HG02885 (cell line): Measurements from ENCODE around the gene PRCD.
"Not testable (repeated sequence)": the region's sequence is repeated elsewhere in the genome, so short reads cannot be mapped to it uniquely, and the experiment has no call there.

Experiments used
- ATAC-seq: cut with Tn5 transposase; IDR thresholded peaks from one replicate; pipeline ENCODE4 v1.9.1; 2021; ENCODE audit warnings: mild to moderate bottlenecking; ENCODE audit not compliant: unreplicated experiment, poor library complexity

Gene PRCD

DNA sequence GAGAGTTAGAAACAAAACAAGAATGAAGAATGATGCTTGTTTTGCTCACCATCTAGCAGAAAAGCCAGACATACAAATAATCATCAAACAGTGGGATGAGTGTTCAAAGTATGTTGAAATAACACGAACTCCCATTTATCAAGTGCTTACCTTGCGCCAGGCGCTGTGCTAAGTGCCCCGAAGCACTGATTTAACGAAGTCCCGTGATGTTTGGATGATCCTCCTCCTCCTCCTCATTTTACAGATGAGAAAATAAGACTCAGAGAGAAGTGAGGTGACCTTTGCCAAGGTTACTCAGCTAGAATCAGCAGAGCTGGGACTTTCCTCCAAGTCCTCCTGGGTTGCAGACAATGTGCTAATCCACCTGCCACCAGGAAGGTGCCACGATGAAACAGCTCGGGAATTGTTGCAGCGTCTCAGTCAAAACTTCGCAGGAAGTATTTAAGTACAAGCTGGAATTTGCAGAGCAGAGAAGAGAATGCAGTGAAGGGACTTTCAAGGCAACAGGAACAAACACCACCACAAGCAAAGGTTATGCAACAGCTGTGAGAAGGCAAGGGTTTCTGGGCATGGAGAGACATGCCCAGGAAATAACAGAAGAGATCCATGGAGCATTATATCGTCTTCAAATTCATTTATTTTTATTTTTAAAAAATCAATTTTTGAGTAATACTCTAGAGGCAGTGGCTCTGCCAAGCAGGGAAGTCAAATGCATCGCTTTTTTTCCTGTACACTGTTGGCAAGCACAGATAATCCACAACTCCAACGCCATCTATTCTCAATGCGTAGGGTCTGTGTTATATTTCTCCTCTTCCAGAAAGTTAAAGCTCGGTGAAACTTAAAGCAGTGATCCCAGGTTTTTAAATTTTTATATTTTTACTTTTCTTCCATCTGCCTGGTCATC lies 11.1 kb downstream of the PRCD start:
- no peak for ATAC-seq

DNA sequence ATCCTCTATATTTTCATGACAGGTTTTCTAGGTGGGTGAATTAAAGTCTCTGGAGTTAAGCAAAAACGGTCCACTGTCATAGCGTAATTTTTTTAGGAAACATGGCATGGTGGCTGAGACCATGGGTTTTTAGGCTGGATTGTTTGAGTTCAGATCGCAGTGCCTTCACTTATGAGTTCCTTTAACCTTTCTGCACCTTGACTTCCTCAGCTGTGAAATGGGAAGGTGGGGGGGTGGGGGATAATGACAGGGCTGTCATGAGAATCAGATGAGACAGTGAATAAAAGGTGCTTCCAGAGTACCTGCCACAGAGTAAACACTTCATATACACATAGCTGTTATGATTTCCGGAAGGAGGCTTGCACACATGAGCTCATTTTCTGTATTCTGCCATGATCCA lies 11.8 kb downstream of the PRCD start:
- ATAC-seq: no peak

DNA sequence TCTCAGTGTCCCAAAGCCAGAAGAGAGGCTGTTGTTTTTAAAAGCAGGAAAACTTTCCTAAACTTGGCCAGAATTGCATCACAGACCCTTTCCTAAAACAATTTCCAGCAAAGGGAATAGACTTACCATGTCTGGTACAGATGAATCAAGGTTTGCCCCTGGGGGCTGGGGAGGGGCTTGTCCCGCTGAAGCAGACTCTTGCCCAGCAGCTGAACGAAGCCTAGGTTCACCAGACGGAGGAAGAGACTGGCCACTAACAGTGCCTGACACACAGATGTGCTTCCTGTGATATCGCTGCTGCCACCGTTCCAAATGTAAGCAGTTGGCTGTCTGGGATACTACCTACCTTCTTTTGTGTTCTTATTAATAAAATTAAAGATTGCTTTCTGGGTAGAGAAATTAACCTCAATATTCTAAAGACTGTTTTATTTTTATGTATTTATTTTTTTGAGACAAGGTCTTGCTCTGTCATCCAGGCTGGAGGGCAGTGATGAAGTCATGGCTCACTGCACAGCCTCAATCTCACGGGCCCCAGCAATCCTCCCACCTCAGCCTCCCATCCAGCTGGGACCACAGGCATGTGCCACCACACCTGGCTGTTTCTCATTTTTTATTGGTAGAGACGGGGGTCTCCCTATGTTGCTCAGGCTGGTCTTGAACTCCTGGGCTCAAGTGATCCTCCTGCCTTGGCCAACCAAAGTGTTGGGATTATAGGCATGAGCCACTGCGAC lies 13.5 kb downstream of the PRCD start:
- ATAC-seq: no peak

DNA sequence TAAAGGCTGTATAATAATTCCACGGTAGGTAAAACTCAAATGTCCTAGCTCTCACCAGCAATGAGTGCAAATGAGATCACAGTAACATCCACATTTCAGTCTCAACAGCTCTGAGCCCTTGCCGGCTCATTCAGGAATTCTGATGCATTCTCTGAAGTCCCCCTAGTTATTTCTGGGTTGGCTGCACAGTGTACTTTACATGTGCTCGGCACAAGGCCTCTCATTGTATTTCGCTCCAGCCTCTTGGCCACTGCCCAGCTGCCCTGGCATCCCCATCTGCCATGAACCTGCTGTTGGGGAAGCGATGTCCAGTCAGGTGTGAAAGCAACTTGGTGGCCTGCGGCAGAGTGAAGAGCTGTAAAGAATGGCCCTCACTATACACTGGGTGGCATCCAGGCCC lies 14.3 kb downstream of the PRCD start:
- ATAC-seq: no peak

DNA sequence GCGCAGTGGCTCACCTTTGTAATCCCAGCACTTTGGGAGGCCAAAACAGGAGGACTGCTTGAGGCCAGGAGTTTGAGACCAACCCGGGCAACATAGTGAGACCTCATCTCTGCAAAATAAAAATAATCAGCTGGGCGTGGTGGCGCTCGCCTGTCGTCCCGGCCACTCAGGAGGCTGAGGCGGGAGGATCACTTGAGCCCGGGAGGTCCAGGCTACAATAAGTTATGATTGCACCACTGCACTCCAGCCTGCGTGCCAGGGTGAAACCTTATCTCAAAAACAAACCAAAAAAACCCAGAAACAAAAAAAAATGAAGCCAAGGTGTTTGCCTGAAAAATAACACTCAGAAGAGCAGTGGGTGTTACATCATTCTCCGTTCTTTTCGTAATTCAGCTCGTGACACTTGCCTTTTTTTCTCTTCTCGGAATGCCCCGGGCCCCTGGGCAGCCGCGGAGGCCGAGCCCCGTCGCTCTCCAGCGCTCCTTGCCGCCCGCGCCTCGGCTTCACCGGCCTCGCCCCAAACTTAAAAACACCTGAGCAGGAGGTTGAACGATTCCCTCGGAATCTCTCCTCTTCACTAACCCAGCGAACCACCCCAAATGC lies 17.0 kb downstream of the PRCD start:
- ATAC-seq: peak; percentile 30

DNA sequence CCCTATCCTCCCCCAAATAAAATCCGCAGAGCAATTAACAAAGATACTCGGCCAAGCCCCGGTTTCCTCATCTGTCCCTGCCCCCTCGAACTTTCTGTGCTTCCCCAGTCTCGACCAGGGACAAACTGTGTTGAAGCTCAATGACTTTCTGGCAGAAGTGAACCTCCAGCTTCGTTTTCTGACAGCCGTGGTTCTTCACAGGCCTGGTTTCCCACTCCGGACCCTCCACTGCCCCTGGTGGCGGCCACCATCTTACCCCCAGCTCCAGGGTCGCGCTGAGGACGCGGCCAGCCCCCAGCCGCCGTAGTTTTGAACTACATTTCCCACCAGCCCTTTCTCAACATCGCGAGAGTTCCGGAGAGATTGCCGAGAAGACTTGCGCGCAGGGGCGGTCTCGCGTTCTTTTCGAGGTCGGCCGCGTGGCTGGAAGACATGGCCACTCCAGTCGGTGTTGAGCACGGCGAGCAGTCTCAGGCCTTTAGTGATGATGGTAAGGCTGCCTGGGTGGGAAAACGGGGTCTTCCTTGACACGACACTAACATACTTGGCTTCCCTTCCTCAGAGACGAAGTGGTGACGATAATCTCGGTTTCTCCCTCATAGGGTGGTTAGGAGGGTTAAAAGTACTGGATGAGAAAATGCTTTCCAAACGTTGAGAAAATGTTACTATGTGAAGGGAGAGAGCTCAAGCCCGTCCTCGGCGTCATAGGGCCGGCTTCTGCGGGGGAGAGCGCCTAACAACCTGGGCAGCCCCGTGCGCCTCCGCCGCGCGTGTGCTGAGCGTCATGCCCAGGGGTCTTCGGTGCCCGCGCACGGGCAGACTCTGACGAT lies 17.7 kb downstream of the PRCD start:
- ATAC-seq: peak; percentile 87

DNA sequence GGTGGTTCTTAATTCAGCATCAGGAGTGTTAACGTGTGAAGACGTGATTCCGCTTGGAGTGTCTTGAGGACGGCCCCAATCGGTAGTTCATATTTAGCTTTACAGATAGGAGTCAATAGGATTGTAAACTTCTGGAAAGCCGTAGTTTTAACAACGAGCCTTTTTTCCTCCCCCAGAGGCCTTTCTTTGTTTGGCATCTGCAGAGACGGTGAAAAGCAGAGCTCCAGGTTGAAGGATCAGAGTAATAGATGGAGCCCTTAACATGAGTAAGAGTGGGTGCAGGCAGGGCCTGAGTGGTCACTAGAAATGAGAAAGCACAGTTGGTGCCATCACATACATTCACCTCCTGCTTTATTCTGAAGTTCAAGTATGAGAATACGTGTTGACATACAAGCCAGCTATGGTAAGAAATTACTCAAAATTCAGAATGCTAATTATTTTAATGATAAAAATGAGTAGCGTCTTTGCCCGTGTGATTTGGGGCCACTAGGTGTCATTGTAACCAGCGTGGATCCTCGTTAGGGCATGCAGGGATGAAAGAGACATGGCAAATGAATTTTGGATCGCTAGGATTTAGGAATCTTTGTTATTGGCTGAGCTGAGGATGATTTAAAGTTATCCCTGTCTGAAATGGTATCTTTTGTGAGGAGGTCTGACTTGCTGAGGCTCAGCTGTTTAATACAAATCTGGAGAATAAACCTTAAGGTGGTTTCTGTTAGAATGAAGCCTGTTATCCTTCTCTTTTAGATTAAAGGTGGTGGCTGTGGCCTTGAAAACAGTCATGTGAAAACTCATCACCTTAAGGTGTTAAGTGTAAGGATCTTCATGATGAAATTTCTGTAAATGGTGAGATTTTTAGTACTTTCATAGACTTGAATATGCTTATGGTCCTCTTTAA lies 18.6 kb downstream of the PRCD start:
- no peak for ATAC-seq

DNA sequence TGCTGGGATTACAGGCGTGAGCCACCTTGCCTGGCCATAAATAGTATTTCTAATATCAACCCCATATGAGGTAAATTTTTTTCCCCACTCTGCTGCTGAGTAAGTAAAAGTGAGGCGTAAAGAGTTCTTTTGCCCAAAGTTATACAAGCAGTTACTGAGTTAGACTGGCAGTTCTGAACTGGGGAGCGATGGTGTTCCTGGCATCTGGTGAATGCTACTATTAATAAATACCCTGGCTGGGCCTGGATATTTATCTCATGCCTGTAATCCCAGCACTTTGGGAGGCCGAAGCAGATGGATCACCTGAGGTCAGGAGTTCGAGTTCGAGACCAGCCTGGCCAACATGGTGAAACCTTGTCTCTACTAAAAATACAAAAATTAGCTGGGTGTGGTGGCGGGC lies 19.6 kb downstream of the PRCD start:
- not testable (repeated sequence) for ATAC-seq

DNA sequence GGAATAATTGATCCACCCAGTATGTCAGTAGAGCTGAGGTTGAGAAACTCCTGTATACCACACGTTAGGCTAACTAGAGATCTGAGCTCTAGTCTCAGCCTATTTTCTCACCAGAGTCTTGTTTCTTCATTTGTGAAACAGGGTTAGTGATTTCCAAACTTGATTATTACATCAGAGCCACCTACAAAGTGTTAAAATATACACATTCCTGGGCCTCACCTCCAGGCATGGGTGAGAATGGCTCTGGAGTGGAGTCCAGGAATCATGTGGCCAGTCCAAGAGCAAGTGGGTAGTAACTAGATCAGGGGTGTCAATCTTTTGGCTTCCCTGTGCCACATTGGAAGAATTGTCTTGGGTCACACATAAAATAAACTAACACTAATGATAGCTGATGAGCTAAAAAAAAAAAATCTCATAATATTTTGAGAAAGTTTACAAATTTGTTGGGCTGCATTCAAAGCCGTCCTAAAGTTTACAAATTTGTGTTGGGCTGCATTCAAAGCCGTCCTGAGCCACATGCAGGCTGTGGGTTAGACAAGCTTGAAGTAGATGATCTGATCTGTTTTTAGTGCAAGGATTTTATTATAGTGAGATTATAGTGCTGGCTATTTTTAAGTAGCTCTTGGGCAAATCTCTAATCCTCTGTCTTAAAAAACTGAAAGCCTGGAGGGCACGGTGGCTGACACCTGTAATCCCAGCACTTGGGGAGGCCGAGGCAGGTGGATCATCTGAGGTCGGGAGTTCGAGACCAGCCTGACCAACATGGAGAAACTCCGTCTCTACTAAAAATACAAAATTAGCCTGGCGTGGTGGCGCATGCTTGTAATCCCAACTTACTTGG lies 20.4 kb downstream of the PRCD start:
- ATAC-seq: no peak

DNA sequence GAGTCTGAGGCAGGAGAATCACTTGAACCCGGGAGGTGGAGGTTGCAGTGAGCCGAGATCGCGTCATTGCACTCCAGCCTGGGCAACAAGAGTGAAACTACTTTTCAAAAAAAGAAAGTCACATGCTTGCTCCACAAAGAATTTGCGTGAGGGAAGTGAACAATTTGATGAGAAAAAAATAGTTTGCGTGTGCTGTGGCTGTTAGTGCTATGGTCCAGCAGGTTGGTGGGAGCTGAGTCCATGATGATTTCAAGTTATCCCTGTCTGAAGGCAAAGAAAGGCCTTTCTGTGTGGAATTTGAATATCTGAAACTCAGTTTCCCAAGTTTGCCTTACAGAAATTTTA lies 21.0 kb downstream of the PRCD start:
- no peak for ATAC-seq

DNA sequence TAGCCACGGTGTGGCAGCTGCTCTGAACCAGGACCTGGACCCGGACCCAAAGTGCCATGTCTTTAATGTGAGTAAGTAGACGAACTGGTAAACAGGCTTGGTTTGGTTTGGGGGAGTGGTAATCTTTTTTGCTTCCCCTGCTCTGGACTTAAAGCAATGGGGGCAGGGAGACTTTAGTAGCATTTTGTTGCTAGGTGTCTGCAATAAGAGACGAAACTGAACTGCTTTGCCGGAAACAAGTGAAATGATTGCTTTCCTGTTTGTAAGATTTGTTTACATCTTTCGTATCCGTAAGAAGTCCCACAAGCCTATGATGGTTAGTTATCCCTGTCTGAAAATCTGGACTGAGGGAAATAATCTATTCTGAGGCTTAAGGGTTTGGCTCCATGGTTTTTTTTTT lies 21.5 kb downstream of the PRCD start:
- no peak for ATAC-seq

DNA sequence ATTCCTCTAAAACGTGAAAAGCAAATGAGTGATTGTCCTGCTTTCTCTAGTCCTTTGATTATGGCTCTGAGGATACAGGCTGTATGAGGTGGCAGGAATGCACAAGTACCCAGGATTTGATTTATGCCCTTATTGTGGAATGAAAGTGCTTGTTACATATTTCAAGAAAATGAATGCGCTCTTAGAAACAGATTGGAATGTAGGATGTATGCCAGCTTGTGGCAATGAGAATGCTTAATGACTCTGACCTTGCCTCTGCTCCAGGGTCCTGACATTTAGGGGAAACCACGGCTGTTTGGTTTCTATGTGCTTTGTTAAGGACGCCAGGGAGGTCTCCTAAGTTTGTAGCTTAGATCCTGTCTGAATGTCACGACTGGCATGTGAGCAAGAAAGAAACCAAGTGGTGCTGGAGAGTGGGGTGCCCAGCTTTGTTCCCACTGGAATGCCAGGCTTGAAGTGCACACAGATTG lies 22.0 kb downstream of the PRCD start:
- ATAC-seq: no peak

DNA sequence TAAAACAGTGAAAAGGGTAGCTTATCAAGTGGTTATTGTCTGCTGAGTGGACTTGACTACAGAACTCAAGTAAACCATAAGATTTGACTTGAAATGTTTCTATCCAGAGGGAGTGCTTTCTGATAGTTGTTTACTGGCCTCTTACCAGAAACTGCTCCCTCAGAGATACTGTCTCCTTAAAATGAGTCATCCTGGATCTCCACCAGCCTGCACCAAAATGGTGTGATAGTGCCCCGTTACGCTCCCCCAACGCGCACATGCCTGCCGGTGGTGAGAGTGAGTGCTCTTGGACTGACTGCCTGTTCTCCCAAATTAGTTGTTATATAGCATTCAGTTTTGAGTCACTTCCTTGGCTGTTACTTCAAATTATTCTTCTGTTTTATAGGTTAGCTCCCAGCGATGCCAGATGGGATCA lies 22.9 kb downstream of the PRCD start:
- ATAC-seq: no peak

DNA sequence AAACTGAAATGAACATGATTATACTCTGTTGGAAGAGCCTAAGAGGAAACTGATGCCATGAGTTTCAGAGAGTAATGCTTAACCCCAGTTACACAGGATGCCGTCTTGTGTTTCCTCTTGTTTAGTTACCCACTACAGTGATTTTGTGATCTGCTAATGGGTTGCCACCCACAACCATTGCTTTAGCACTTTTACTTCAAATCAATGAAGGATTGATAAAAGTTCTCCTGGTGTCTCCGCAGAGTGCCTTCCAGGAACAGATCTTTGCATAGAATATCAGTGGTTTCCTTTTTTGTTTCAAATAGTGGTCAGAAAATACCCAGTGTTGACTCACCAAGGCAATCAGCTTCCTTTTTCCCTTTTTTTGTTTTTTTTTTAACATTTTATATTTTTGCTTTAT lies 23.5 kb downstream of the PRCD start:
- ATAC-seq: not testable (repeated sequence)

DNA sequence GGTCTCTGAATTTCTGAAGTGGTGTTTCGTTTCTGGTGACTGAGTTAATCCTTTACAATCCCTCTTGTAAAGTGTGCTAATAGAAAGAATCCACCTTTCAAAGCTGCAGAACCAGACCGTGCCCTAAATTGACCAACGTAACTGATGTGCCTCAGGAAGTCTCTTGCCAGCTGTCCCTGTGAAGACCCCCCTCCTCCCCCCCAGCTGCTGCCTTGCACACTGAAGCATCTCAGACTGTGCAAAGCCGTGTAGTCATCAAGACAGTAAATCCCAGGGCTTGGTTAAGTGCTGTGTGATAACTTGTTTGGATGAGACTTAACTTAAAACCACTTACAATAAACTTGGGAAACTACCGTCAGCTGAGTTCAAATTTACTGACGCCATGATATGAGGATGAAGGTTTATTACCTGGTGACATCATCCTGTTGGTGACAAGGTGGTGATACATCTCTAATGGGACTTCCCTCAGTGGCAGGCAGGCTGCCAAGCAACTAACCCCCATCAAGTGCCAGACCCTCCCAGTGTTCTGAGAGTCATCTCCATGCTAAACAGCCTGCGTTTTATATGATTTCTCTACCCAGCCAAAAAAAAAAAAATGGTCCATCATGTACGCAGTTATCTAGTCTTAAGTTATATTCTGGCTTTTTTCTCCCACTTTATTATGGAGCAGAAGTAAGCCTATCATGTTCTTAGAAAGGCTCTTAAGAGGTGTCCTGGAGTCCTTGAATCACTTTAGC lies 25.3 kb downstream of the PRCD start:
- not testable (repeated sequence) for ATAC-seq

DNA sequence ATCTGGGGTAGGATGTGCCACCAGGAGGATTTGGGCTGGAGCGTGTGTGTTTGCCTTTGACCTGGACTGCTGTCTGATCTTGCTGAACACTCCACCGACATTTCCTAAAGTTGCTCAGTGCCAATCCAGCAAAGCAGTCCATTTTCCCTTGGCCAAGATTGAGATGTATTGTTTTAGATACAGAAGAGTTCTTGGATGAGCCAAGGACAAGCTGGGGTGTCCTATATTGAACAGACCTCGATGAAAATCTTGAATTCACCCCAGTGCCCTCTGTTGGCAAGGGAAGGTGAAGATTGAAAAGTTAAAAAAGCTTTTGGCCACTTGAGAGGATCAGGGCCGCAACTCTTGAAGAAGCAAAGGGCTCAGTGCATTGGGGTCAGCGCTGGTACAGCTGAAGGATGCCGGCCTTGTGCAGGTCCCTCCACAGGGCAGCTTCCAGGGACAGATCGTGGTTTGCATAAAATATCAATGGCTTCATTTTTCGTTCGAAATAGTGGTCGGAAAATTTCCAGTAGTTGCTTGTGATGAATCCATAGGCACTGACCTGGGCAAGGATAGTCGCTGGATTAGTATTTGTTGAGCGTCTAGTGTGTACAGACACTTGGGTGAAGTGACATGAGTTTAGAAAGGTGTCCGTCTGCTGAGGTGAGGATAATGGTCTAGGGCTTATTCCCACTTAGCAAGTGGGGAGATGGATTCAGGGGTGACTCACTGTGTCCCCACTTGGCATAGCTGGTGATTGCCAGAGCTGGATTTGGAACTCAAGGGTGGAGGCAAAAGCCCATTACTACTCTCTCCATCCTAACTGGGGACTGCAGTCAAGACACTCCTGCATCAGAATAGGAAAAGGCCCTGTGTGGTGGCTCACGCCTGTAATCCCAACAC lies 26.1 kb downstream of the PRCD start:
- ATAC-seq: no peak

DNA sequence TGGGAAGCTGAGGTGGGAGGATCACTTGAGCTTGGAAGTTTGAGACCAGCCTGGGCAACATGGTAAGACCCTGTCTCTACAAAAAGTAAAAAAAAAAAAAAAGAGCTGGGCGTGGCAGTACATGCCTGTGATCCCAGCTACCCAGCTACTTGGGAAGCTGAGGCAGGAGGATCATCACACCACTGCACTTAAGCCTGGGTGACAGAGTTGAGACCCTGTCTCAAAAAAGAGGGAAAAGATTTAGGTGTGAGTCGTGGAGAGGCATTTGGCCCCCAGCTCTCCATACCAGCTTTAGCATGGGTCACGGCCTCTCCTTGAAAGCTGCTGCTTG lies 26.7 kb downstream of the PRCD start:
- no peak for ATAC-seq
